Measurements from ENCODE around the gene PLD5. TPM values are rescaled to one million over a fixed set of nuclear protein-coding genes. Genes with fewer than 3 reads are reported as not detected.
"Not testable (repeated sequence)": the region's sequence is repeated elsewhere in the genome, so short reads cannot be mapped to it uniquely, and the experiment has no call there.

Gene PLD5
- polyA plus RNA-seq, 3 donors from 2014 or later: not detected

GRCh38 chr1:242462867-242463266 lies 61.6 kb downstream of the PLD5 start:
- Mint-ChIP-seq H3K27me3 (ENCODE audit: low read depth in 3 of 3) (peaks cover 0 to 4% (median 0%) of the 10 kb centered on the region in 3 donors), H3K4me3 (no peak overlapping the region), H3K9me3 (no peaks in the 10 kb centered on the region), H3K36me3 (no peaks in the 10 kb centered on the region), H3K4me1 (no peaks in the 10 kb centered on the region), H3K27ac (no peak overlapping the region)
- DNase-seq: no peak

GRCh38 chr1:242459740-242460139 lies 64.8 kb downstream of the PLD5 start:
- not testable (repeated sequence) for H3K36me3 Mint-ChIP-seq; H3K4me1 Mint-ChIP-seq; H3K27me3 Mint-ChIP-seq (ENCODE audit: low read depth in 3 of 3); DNase-seq; H3K4me3 Mint-ChIP-seq; H3K27ac Mint-ChIP-seq; H3K9me3 Mint-ChIP-seq

- H3K9me3 Mint-ChIP-seq: no peaks in the 10 kb centered on the region
- DNase-seq: no peak
- no peaks in the 10 kb centered on the region for H3K4me1 Mint-ChIP-seq
- H3K4me3 Mint-ChIP-seq: no peak overlapping the region
- peaks cover 3 to 11% (median 4%) of the 10 kb centered on the region in 3 donors for H3K27me3 Mint-ChIP-seq (ENCODE audit: low read depth in 3 of 3)
- H3K27ac Mint-ChIP-seq: no peak overlapping the region
- H3K36me3 Mint-ChIP-seq: no peaks in the 10 kb centered on the region
Measured at GRCh38 chr1:242456726-242457269, 67.7 kb downstream of the PLD5 start.

GRCh38 chr1:242455052-242455361 lies 69.5 kb downstream of the PLD5 start:
- no peak overlapping the region for H3K4me3 Mint-ChIP-seq
- no peaks in the 10 kb centered on the region for H3K4me1 Mint-ChIP-seq
- no peaks in the 10 kb centered on the region for H3K9me3 Mint-ChIP-seq
- peaks cover 4 to 9% (median 7%) of the 10 kb centered on the region in 3 donors for H3K27me3 Mint-ChIP-seq (ENCODE audit: low read depth in 3 of 3)
- no peak for DNase-seq
- no peak overlapping the region for H3K27ac Mint-ChIP-seq
- H3K36me3 Mint-ChIP-seq: no peaks in the 10 kb centered on the region

GRCh38 chr1:242454262-242455051 lies 70.0 kb downstream of the PLD5 start:
- Mint-ChIP-seq H3K36me3 (no peaks in the 10 kb centered on the region), H3K27me3 (ENCODE audit: low read depth in 3 of 3) (peaks cover 4 to 9% (median 7%) of the 10 kb centered on the region in 3 donors), H3K4me3 (no peak overlapping the region), H3K27ac (no peak overlapping the region), H3K9me3 (no peaks in the 10 kb centered on the region), H3K4me1 (no peaks in the 10 kb centered on the region)
- DNase-seq: no peak

GRCh38 chr1:242452573-242452972 lies 71.9 kb downstream of the PLD5 start:
- no peaks in the 10 kb centered on the region for H3K36me3 Mint-ChIP-seq
- no peak for DNase-seq
- H3K9me3 Mint-ChIP-seq: no peaks in the 10 kb centered on the region
- H3K27me3 Mint-ChIP-seq (ENCODE audit: low read depth in 3 of 3): peaks cover 3 to 9% (median 7%) of the 10 kb centered on the region in 3 donors
- H3K4me1 Mint-ChIP-seq: no peaks in the 10 kb centered on the region
- H3K4me3 Mint-ChIP-seq: no peak overlapping the region
- H3K27ac Mint-ChIP-seq: no peak overlapping the region

- no peak overlapping the region for H3K27ac Mint-ChIP-seq
- H3K4me1 Mint-ChIP-seq: no peaks in the 10 kb centered on the region
Measured at GRCh38 chr1:242449661-242450060, 74.8 kb downstream of the PLD5 start.

GRCh38 chr1:242448910-242449645 lies 75.4 kb downstream of the PLD5 start:
- Mint-ChIP-seq H3K4me1 (no peaks in the 10 kb centered on the region), H3K27me3 (ENCODE audit: low read depth in 3 of 3) (peaks cover 1 to 9% (median 7%) of the 10 kb centered on the region in 3 donors), H3K9me3 (no peaks in the 10 kb centered on the region), H3K36me3 (no peaks in the 10 kb centered on the region), H3K27ac (no peak overlapping the region), H3K4me3 (no peak overlapping the region)
- no peak for DNase-seq

More at GRCh38 chr1:242449661-242450060, 74.8 kb downstream of the PLD5 start:
- Mint-ChIP-seq H3K36me3 (no peaks in the 10 kb centered on the region), H3K27me3 (ENCODE audit: low read depth in 3 of 3) (peaks cover 1 to 9% (median 7%) of the 10 kb centered on the region in 3 donors), H3K9me3 (no peaks in the 10 kb centered on the region), H3K4me3 (no peak overlapping the region)
- no peak for DNase-seq

GRCh38 chr1:242447689-242448088 lies 76.8 kb downstream of the PLD5 start:
- no peak for DNase-seq
- Mint-ChIP-seq H3K36me3 (no peaks in the 10 kb centered on the region), H3K27me3 (ENCODE audit: low read depth in 3 of 3) (peaks cover 0 to 4% (median 2%) of the 10 kb centered on the region in 3 donors), H3K4me1 (no peaks in the 10 kb centered on the region), H3K9me3 (no peaks in the 10 kb centered on the region), H3K4me3 (no peak overlapping the region), H3K27ac (no peak overlapping the region)

- Mint-ChIP-seq H3K36me3 (no peaks in the 10 kb centered on the region), H3K27ac (no peak overlapping the region), H3K4me3 (no peak overlapping the region), H3K9me3 (no peaks in the 10 kb centered on the region), H3K27me3 (ENCODE audit: low read depth in 3 of 3) (peaks cover 0 to 4% (median 0%) of the 10 kb centered on the region in 3 donors), H3K4me1 (no peaks in the 10 kb centered on the region)
- no peak for DNase-seq
Measured at GRCh38 chr1:242440757-242441156, 83.7 kb downstream of the PLD5 start.

- H3K9me3 Mint-ChIP-seq: peaks cover 0 to 8% (median under 1%) of the 10 kb centered on the region in 6 donors
- no peak overlapping the region for H3K4me3 Mint-ChIP-seq
- no peaks in the 10 kb centered on the region for H3K36me3 Mint-ChIP-seq
- H3K4me1 Mint-ChIP-seq: no peaks in the 10 kb centered on the region
- no peak overlapping the region for H3K27ac Mint-ChIP-seq
- H3K27me3 Mint-ChIP-seq (ENCODE audit: low read depth in 3 of 3): peaks cover 0 to 4% (median 0%) of the 10 kb centered on the region in 3 donors
- no peak for DNase-seq
Measured at GRCh38 chr1:242435200-242435599, 89.3 kb downstream of the PLD5 start.

GRCh38 chr1:242432491-242433095 lies 91.9 kb downstream of the PLD5 start:
- Mint-ChIP-seq H3K9me3 (peaks cover 0 to 8% (median under 1%) of the 10 kb centered on the region in 6 donors), H3K36me3 (no peaks in the 10 kb centered on the region), H3K4me1 (no peaks in the 10 kb centered on the region), H3K4me3 (no peak overlapping the region), H3K27me3 (ENCODE audit: low read depth in 3 of 3) (peaks cover 0 to 2% (median 0%) of the 10 kb centered on the region in 3 donors), H3K27ac (no peak overlapping the region)
- no peak for DNase-seq

GRCh38 chr1:242431786-242432185 lies 92.7 kb downstream of the PLD5 start:
- H3K27me3 Mint-ChIP-seq (ENCODE audit: low read depth in 3 of 3): no peaks in the 10 kb centered on the region

GRCh38 chr1:242430956-242431355 lies 93.5 kb downstream of the PLD5 start:
- H3K4me3 Mint-ChIP-seq: no peak overlapping the region
- no peaks in the 10 kb centered on the region for H3K36me3 Mint-ChIP-seq
- H3K4me1 Mint-ChIP-seq: no peaks in the 10 kb centered on the region
- no peak for DNase-seq
- H3K9me3 Mint-ChIP-seq: peaks cover 0 to 8% (median under 1%) of the 10 kb centered on the region in 6 donors
- H3K27me3 Mint-ChIP-seq (ENCODE audit: low read depth in 3 of 3): no peaks in the 10 kb centered on the region
- no peak overlapping the region for H3K27ac Mint-ChIP-seq

More at GRCh38 chr1:242431786-242432185, 92.7 kb downstream of the PLD5 start:
- Mint-ChIP-seq H3K4me1 (no peaks in the 10 kb centered on the region), H3K9me3 (peaks cover 0 to 8% (median under 1%) of the 10 kb centered on the region in 6 donors), H3K4me3 (no peak overlapping the region), H3K27ac (no peak overlapping the region), H3K36me3 (no peaks in the 10 kb centered on the region)
- no peak for DNase-seq

Measured in immature natural killer cell (primary cell).